Lung (tissue), 12 donors: Measurements from ENCODE around the gene KCNMA1. TPM values are rescaled to one million over a fixed set of nuclear protein-coding genes. Genes with fewer than 3 reads are reported as not detected.

ENCODE experiments used
- ATAC-seq: fragments of 200-7000 bp; cut with Tn5 transposase; one replicate; pipeline ENCODE4 v1.9.1; 2020; ENCODE audit warnings: moderate number of reproducible peaks; ENCODE audit not compliant: insufficient read depth, low FRiP score
- DNase-seq, 3 donors: peaks; one replicate each; pipeline ENCODE4 v3.0.0-alpha.2; 2013 to 2017
- H3K27ac ChIP-seq, 2 donors: one replicate each; pipeline ENCODE4 v1.5.1; 2013; ENCODE audit warnings: mild to moderate bottlenecking in 2 of 2, moderate library complexity in 2 of 2, control low read depth in 1 of 2, inconsistent platforms in 1 of 2, low read depth in 1 of 2, low read length in 1 of 2
- H3K27me3 ChIP-seq, 3 donors: one replicate each; pipeline ENCODE4 v1.5.1; 2013; ENCODE audit warnings: low read length in 2 of 3; ENCODE audit not compliant: control insufficient read depth in 3 of 3, insufficient read depth in 3 of 3
- H3K36me3 ChIP-seq, 4 donors: one replicate each; pipeline ENCODE4 v1.5.1; 2013; ENCODE audit warnings: low read length in 4 of 4, mild to moderate bottlenecking in 1 of 4, moderate library complexity in 1 of 4; ENCODE audit not compliant: control insufficient read depth in 4 of 4, insufficient read depth in 4 of 4
- H3K4me1 ChIP-seq, 5 donors: one replicate each; pipeline ENCODE4 v1.5.1; 2013; ENCODE audit warnings: low read length in 5 of 5, mild to moderate bottlenecking in 2 of 5, moderate library complexity in 1 of 5; ENCODE audit not compliant: control insufficient read depth in 5 of 5, insufficient read depth in 5 of 5
- H3K4me3 ChIP-seq: one replicate; pipeline ENCODE4 v1.5.1; 2013; ENCODE audit warnings: mild to moderate bottlenecking, control low read depth, moderate library complexity
- H3K9ac ChIP-seq, 2 donors: one replicate each; pipeline ENCODE4 v1.5.1; 2013; ENCODE audit warnings: low read length in 2 of 2, control low read depth in 1 of 2; ENCODE audit not compliant: insufficient read depth in 1 of 2
- H3K9me3 ChIP-seq, 4 donors: one replicate each; pipeline ENCODE4 v1.5.1; 2013; ENCODE audit warnings: low read length in 3 of 4, mild to moderate bottlenecking in 1 of 4, moderate library complexity in 1 of 4; ENCODE audit not compliant: control insufficient read depth in 4 of 4, insufficient read depth in 3 of 4
- WGBS, 2 donors: extraction: QIAGEN DNeasy Blood & Tissue Kit; methylation state at CpG; one replicate each; pipeline ENCODE4 v1.1.7; 2013; 5-methylcytosine and 5-hydroxymethylcytosine counted together
- polyA plus RNA-seq, 2 donors: library from polyadenylated mRNA; stranded (reverse); fragments of 200-250 nt; gene quantifications; one replicate each; pipeline ENCODE4 v1.2.1, GENCODE V29; 2013
- total RNA-seq, 2 donors: library from RNA; depleted of rRNA in 1 of 2; stranded (reverse); fragments of >200 nt in 1 of 2; gene quantifications; one replicate each; pipeline ENCODE4 v1.2.1, GENCODE V29; 2014 to 2021
- TF ChIP-seq, protein P1 (sequence below): IDR thresholded peaks from 2 replicates; pipeline ENCODE4 v1.5.1; 2012; ENCODE audit warnings: mild to moderate bottlenecking; ENCODE audit errors: control extremely low read depth, extremely low read depth
- donor health status: control.
- donor health status: control.
- donor health status: Bipolar disorder and iron deficiency.
- donor health status: healthy.
- donor health status: DM: yes; HTN: yes; CAD: no.

The KCNMA1 gene
- total and polyA plus RNA-seq, 4 donors: 3.8 to 13.0 (median 5.5) TPM

DNA sequence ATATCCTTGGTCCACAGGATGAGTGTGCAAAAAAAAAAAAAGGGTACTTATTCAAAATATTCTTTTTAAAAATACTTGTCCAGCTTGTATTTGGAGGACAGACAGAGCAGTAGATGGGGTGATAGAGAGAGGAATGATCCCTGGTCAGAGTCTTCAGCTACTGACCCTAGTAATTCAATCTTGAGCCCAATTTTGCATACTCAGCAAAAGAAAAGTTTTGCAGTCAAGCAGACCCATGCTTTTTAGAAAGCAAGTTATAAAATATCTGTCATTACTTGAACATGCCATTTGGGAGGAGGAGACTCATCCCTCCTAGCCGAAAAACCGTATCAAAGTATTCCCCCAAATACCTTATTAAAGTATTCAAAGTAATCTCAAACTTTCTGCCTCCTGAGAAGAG is 585.0 kb downstream of the KCNMA1 start:
- Histone ChIP-seq H3K4me3 (no peak overlapping the region), H3K9me3 (no peaks in the 10 kb centered on the region)

DNA sequence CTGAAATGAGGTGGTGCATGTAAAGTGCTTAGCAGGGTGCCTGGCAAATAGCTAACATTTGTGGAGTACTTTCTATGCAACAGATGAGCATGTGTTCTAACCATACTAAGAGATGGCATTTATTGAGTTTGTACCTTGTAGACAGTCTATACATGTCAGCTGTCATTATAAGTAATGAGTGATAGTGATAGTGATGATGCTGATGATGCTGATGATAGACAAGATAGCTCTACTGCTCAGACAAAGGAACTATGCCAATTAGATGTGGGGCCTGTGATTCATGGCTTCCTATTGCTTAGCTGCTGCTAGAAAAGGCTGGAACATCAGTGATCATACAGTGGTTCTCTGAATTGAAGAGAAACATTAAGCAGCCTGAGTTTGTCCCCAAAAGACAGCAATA is 585.8 kb downstream of the KCNMA1 start:
- Histone ChIP-seq H3K4me1 (peaks cover 0 to 8% (median 0%) of the 10 kb centered on the region in 5 donors), H3K36me3 (no peaks in the 10 kb centered on the region), H3K27ac (no peak overlapping the region), H3K9me3 (no peaks in the 10 kb centered on the region), H3K27me3 (no peaks in the 10 kb centered on the region), H3K9ac (no peak overlapping the region), H3K4me3 (no peak overlapping the region)
- TF ChIP-seq, protein P1, sequence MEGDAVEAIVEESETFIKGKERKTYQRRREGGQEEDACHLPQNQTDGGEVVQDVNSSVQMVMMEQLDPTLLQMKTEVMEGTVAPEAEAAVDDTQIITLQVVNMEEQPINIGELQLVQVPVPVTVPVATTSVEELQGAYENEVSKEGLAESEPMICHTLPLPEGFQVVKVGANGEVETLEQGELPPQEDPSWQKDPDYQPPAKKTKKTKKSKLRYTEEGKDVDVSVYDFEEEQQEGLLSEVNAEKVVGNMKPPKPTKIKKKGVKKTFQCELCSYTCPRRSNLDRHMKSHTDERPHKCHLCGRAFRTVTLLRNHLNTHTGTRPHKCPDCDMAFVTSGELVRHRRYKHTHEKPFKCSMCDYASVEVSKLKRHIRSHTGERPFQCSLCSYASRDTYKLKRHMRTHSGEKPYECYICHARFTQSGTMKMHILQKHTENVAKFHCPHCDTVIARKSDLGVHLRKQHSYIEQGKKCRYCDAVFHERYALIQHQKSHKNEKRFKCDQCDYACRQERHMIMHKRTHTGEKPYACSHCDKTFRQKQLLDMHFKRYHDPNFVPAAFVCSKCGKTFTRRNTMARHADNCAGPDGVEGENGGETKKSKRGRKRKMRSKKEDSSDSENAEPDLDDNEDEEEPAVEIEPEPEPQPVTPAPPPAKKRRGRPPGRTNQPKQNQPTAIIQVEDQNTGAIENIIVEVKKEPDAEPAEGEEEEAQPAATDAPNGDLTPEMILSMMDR: no peak
- DNase-seq (no peak), ATAC-seq (no peak)

More for the DNA sequence above, 585.0 kb downstream of the KCNMA1 start:
- WGBS, 2 donors: 88 to 94% methylated on average over 2 of the region's 2 CpGs
- no peak overlapping the region for H3K9ac ChIP-seq
- ATAC-seq: no peak
- peaks cover 0 to under 1% (median 0%) of the 10 kb centered on the region in 5 donors for H3K4me1 ChIP-seq
- no peaks in the 10 kb centered on the region for H3K36me3 ChIP-seq
- no peak for DNase-seq
- TF ChIP-seq, protein P1: no peak
- H3K27ac ChIP-seq: no peak overlapping the region
- no peaks in the 10 kb centered on the region for H3K27me3 ChIP-seq

GRCh38 chr10:77049896-77050295 is 587.7 kb downstream of the KCNMA1 start:
- no peaks in the 10 kb centered on the region for H3K9me3 ChIP-seq
- no peak for ATAC-seq
- H3K9ac ChIP-seq: no peak overlapping the region
- no peak overlapping the region for H3K4me3 ChIP-seq
- H3K4me1 ChIP-seq: peaks cover 0 to 15% (median 5%) of the 10 kb centered on the region in 5 donors
- no peaks in the 10 kb centered on the region for H3K36me3 ChIP-seq
- 87 to 92% methylated on average over 3 of the region's 3 CpGs for WGBS, 2 donors
- no peak for DNase-seq
- H3K27me3 ChIP-seq: no peaks in the 10 kb centered on the region
- TF ChIP-seq, protein P1: no peak
- H3K27ac ChIP-seq: no peak overlapping the region

DNA sequence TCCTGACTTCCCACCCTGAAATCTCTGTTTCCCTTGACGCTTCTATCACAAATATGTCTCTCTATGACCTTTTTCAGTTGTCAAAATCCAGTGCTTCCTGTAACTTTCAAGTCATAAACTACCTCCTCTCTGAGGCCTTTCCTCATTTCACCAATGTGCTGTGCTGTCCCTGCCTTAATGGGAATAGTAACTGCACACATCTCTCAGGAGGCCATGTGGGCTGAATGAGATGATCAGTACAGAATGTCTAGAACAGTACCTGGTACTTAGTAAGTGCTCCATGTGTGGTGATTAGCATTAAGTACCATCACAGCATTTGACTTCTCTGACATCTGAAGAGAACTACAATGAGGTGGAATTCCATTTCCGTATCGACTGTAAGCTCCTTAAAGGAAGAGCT is 588.5 kb downstream of the KCNMA1 start:
- 83 to 85% methylated on average over 3 of the region's 3 CpGs for WGBS, 2 donors

More for the DNA sequence above, 588.5 kb downstream of the KCNMA1 start:
- H3K27ac ChIP-seq: no peak overlapping the region
- H3K36me3 ChIP-seq: no peaks in the 10 kb centered on the region
- H3K4me1 ChIP-seq: peaks cover 0 to 15% (median 5%) of the 10 kb centered on the region in 5 donors
- H3K9me3 ChIP-seq: no peaks in the 10 kb centered on the region
- ATAC-seq (no peak), DNase-seq (no peak)
- TF ChIP-seq, protein P1: no peak
- no peaks in the 10 kb centered on the region for H3K27me3 ChIP-seq
- H3K4me3 ChIP-seq: no peak overlapping the region
- no peak overlapping the region for H3K9ac ChIP-seq
